ENCODE results near the gene COA1. TPM values are rescaled to one million over a fixed set of nuclear protein-coding genes. Genes with fewer than 3 reads are reported as not detected.

Gene COA1
- total RNA-seq, 1 donor from 2014 or later = 85.1 TPM

DNA sequence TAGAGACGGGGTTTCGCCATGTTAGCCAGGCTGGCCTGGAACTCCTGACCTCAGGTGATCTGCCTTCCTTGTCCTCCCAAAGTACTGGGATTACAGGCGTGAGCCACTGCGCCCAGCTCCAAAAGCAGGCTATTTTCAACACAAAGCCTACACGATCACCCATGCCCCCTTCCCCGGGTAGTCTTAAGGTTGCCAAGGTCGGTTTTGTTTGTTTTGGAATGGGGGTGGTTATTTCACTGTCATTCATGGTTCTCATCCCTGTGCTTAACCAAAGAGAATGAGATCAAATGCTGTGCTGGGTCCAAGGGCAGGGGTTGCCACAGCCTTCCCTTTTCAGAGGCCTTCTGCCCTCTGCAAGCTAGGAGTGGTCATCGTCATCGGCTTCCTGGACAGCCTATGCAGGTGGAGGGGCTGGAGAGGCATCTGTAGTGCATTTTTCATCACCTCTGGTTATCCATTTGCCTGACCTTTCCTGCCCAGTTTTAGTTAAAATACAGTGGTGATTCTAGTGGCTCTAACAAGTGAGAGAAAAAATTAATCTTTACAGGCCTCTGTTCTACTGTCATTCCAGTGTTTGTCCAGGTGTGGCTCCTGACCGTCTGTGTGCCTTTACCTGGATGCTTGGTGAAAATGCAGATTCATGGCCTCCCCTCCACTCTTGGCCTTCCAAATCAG, 40.6 kb upstream of the COA1 start:
- no peak overlapping the region for H3K4me3 Mint-ChIP-seq (ENCODE audit: low read depth)

DNA sequence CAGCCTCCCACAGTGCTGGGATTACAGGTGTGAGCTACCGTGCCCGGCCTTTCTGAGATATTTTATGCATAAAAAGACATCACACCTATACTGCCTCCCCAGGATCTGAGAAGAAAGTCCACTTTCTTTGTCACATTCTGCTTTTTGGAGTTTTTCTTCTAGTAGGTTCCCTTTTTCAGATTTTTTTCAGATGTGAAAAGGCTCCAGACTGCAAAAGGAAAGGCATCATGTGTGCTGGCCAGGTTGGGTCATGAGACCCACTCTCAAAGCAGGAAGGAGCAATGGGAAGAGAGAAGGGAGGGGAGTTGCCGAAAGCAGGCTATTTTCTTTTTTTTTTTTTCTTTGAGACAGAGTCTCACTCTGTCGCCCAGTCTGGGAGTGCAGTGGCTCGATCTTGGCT, 40.0 kb upstream of the COA1 start:
- Mint-ChIP-seq H3K27ac (no peak overlapping the region), H3K4me1 (ENCODE audit: low read depth) (peaks cover 16% of the 10 kb centered on the region), H3K9me3 (ENCODE audit: low read depth) (no peaks in the 10 kb centered on the region), H3K27me3 (no peaks in the 10 kb centered on the region), H3K36me3 (ENCODE audit: insufficient read depth) (peaks cover 4% of the 10 kb centered on the region), H3K4me3 (ENCODE audit: low read depth) (no peak overlapping the region)
- DNase-seq (ENCODE audit: low spot score, unreplicated experiment) = no peak
- TF ChIP-seq, protein P1, sequence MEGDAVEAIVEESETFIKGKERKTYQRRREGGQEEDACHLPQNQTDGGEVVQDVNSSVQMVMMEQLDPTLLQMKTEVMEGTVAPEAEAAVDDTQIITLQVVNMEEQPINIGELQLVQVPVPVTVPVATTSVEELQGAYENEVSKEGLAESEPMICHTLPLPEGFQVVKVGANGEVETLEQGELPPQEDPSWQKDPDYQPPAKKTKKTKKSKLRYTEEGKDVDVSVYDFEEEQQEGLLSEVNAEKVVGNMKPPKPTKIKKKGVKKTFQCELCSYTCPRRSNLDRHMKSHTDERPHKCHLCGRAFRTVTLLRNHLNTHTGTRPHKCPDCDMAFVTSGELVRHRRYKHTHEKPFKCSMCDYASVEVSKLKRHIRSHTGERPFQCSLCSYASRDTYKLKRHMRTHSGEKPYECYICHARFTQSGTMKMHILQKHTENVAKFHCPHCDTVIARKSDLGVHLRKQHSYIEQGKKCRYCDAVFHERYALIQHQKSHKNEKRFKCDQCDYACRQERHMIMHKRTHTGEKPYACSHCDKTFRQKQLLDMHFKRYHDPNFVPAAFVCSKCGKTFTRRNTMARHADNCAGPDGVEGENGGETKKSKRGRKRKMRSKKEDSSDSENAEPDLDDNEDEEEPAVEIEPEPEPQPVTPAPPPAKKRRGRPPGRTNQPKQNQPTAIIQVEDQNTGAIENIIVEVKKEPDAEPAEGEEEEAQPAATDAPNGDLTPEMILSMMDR (IDR thresholded peaks at IDR 0.05; ENCODE audit: unreplicated experiment) = no peak

More for the DNA sequence above, 40.6 kb upstream of the COA1 start:
- Mint-ChIP-seq H3K27me3 (no peaks in the 10 kb centered on the region), H3K9me3 (ENCODE audit: low read depth) (no peaks in the 10 kb centered on the region), H3K4me1 (ENCODE audit: low read depth) (peaks cover 10% of the 10 kb centered on the region), H3K36me3 (ENCODE audit: insufficient read depth) (peaks cover 4% of the 10 kb centered on the region), H3K27ac (no peak overlapping the region)
- no peak for DNase-seq (ENCODE audit: low spot score, unreplicated experiment)
- TF ChIP-seq, protein P1 (IDR thresholded peaks at IDR 0.05; ENCODE audit: unreplicated experiment) = no peak

DNA sequence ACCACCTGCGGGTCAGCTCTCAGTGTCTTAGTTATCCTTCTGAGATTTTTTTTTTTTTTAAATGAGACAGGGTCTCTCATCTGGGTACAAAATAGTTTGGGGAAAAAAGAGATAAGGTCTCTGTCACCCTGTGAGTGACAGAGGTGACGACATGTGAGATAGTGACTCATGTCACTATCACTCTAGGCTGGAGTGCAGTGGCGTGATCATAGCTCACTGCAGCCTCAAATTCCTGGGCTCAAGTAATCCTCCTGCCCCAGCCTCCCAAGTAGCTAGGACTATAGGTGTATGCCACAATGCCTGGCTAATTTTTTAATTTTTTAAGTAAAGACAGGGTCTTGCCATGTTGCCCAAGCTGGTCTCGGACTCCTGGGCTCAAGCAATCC, 39.6 kb upstream of the COA1 start:
- Mint-ChIP-seq H3K27ac (no peak overlapping the region), H3K4me1 (ENCODE audit: low read depth) (peaks cover 19% of the 10 kb centered on the region), H3K36me3 (ENCODE audit: insufficient read depth) (peaks cover 4% of the 10 kb centered on the region), H3K27me3 (no peaks in the 10 kb centered on the region), H3K9me3 (ENCODE audit: low read depth) (no peaks in the 10 kb centered on the region), H3K4me3 (ENCODE audit: low read depth) (no peak overlapping the region)
- TF ChIP-seq, protein P1 (IDR thresholded peaks at IDR 0.05; ENCODE audit: unreplicated experiment) = no peak
- no peak for DNase-seq (ENCODE audit: low spot score, unreplicated experiment)

DNA sequence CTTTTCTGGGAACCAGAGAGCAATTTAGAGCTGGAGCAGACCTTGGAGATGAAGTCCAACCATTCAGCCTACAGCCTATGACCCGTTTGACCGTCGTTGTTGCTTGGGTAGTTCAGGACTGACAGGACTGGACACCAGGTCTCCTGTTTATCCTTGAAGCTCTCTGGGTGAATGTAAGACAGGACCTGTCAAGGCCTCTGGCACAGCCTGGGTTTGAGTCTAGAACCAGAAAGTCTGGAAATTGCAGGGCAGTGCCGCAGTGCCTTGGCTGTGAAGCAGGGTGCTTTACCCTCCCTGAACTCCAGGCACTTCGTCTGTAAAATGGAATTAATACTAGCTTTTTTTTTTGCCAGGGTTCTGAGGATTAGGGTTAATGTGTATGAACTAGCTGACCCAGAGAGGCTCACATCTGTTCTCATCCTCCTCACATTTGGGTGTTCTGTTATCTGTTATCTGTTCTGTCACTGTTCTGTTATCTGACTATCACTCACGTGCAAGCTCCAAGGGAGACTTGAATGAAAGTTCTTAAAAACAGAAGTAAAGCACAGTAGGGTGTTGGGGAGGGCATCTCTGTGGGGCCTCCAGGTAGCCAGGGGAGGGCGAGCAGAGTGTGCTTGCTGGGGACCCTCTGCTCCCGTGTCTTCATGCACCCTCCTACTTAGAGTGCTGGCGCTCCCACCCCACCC, 39.0 kb upstream of the COA1 start:
- H3K27ac Mint-ChIP-seq = no peak overlapping the region
- TF ChIP-seq, protein P1 (IDR thresholded peaks at IDR 0.05; ENCODE audit: unreplicated experiment) = no peak
- H3K4me3 Mint-ChIP-seq (ENCODE audit: low read depth) = no peak overlapping the region
- H3K27me3 Mint-ChIP-seq = no peaks in the 10 kb centered on the region
- H3K36me3 Mint-ChIP-seq (ENCODE audit: insufficient read depth) = peaks cover 2% of the 10 kb centered on the region
- no peaks in the 10 kb centered on the region for H3K9me3 Mint-ChIP-seq (ENCODE audit: low read depth)
- DNase-seq (ENCODE audit: low spot score, unreplicated experiment) = no peak
- H3K4me1 Mint-ChIP-seq (ENCODE audit: low read depth) = peaks cover 21% of the 10 kb centered on the region

DNA sequence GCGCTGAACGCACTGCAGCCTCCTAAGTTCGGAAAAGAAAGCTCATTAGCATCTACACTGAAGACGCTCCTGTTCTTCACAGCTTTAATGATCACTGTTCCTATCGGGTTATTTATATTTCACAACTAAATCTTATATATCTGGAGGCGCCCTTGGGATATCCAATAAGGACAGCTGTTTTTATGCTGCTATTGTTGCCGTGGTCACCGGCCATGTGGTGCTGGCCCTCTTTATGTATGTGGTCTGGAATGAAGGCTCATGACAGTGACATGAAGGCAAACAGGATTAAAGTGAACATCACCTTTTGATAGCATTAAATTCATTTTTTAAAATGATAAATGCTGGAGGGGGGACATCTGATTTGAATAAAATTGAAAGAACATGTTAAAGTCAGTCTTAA, 38.0 kb upstream of the COA1 start:
- TF ChIP-seq, protein P1 (IDR thresholded peaks at IDR 0.05; ENCODE audit: unreplicated experiment) = no peak
- H3K9me3 Mint-ChIP-seq (ENCODE audit: low read depth) = no peaks in the 10 kb centered on the region

More for the DNA sequence above, 38.0 kb upstream of the COA1 start:
- H3K27me3 Mint-ChIP-seq = no peaks in the 10 kb centered on the region
- H3K36me3 Mint-ChIP-seq (ENCODE audit: insufficient read depth) = no peaks in the 10 kb centered on the region
- peaks cover 24% of the 10 kb centered on the region for H3K4me1 Mint-ChIP-seq (ENCODE audit: low read depth)
- no peak overlapping the region for H3K4me3 Mint-ChIP-seq (ENCODE audit: low read depth)
- no peak for DNase-seq (ENCODE audit: low spot score, unreplicated experiment)
- H3K27ac Mint-ChIP-seq = no peak overlapping the region

All from progenitor cell of endocrine pancreas (in vitro differentiated cells).